Ovary (tissue), 3 donors: Measurements from ENCODE around the gene ADGRD1.

ENCODE experiments used
- EP300 ChIP-seq: sonication (generic); formaldehyde crosslinking; IDR thresholded peaks from one replicate; pipeline ENCODE4 v1.6.1; 2017; ENCODE audit warnings: antibody characterized with exemption
- POLR2A ChIP-seq: fragments of 450-650 bp; IDR thresholded peaks from one replicate; pipeline ENCODE4 v1.6.1; 2017; ENCODE audit warnings: antibody characterized with exemption, mild to moderate bottlenecking, moderate library complexity
- TF ChIP-seq, protein P1 (sequence below), 3 donors: fragments of 450-650 bp in 2 of 3; fragments of 200-600 bp in 1 of 3; IDR thresholded peaks; one replicate each; pipeline versions ENCODE4 v1.5.1 to v1.8.0; 2016 to 2022; ENCODE audit warnings: antibody characterized with exemption in 3 of 3, mild to moderate bottlenecking in 1 of 3
- donor health status: DM: no; HTN: no; CAD: no.

DNA sequence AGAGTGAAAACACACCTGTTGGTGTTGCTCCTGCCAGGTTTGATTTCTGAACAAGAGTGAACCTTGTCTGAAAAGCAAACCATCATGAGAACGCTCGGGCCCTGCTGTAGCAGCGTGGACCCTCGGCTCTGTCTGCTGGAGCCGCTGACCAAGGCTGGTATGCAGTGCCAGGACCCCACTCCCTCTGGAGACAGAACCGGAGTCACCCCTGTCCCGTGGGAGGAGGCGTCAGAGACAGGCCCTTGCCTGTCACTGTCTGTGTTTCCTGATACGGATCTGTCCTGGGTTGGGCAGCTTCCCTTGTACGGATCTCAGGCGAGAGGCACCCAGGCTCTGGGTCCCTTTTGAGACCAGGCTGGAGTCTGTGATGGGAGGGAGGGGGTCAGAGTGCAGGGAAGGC, 111.6 kb downstream of the ADGRD1 start:
- TF ChIP-seq, protein P1, sequence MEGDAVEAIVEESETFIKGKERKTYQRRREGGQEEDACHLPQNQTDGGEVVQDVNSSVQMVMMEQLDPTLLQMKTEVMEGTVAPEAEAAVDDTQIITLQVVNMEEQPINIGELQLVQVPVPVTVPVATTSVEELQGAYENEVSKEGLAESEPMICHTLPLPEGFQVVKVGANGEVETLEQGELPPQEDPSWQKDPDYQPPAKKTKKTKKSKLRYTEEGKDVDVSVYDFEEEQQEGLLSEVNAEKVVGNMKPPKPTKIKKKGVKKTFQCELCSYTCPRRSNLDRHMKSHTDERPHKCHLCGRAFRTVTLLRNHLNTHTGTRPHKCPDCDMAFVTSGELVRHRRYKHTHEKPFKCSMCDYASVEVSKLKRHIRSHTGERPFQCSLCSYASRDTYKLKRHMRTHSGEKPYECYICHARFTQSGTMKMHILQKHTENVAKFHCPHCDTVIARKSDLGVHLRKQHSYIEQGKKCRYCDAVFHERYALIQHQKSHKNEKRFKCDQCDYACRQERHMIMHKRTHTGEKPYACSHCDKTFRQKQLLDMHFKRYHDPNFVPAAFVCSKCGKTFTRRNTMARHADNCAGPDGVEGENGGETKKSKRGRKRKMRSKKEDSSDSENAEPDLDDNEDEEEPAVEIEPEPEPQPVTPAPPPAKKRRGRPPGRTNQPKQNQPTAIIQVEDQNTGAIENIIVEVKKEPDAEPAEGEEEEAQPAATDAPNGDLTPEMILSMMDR (IDR thresholded peaks at IDR 0.05) = no peak
- TF ChIP-seq EP300 = no peak
- no peak for TF ChIP-seq POLR2A
